Psoas muscle (tissue), 8 donors: ENCODE results near the gene RIN3. TPM values are rescaled to one million over a fixed set of nuclear protein-coding genes. Genes with fewer than 3 reads are reported as not detected.

Experiments used
- ATAC-seq, 4 donors: fragments of 200-7000 bp; cut with Tn5 transposase; one replicate each; pipeline ENCODE4 v1.9.1; 2020; ENCODE audit warnings: moderate library complexity in 3 of 4, mild to moderate bottlenecking in 2 of 4
- DNase-seq, 2 donors: peaks; one replicate each; pipeline ENCODE4 v3.0.0-alpha.2; 2020
- H3K27ac ChIP-seq: fragments of 200-600 bp; one replicate; pipeline ENCODE4 v1.8.0; 2022
- H3K27me3 ChIP-seq, 3 donors: fragments of 200-600 bp in 1 of 3; one replicate each; pipeline versions ENCODE4 v1.6.1 to v1.8.0; 2013 to 2022; ENCODE audit warnings: low read length in 2 of 3, mild to moderate bottlenecking in 2 of 3, moderate library complexity in 1 of 3; ENCODE audit not compliant: insufficient read depth in 3 of 3
- H3K36me3 ChIP-seq, 2 donors: fragments of 200-600 bp in 1 of 2; one replicate each; pipeline versions ENCODE4 v1.6.1 to v1.8.0; 2013 to 2022; ENCODE audit warnings: low read depth in 1 of 2, mild to moderate bottlenecking in 1 of 2, moderate library complexity in 1 of 2; ENCODE audit not compliant: insufficient read depth in 1 of 2
- H3K4me1 ChIP-seq: fragments of 200-600 bp; one replicate; pipeline ENCODE4 v1.8.0; 2022
- H3K4me3 ChIP-seq: fragments of 200-600 bp; one replicate; pipeline ENCODE4 v1.8.0; 2022; ENCODE audit warnings: mild to moderate bottlenecking
- H3K9me3 ChIP-seq: fragments of 200-600 bp; one replicate; pipeline ENCODE4 v1.8.0; 2022
- CTCF ChIP-seq: fragments of 200-600 bp; IDR thresholded peaks from one replicate; pipeline ENCODE4 v1.8.0; 2022; ENCODE audit warnings: antibody characterized with exemption
- WGBS, 3 donors: extraction: QIAGEN DNeasy Blood & Tissue Kit; methylation state at CpG; one replicate each; pipeline versions ENCODE4 v1.1.6 to v1.1.7; 2013; 5-methylcytosine and 5-hydroxymethylcytosine counted together
- intact Hi-C, 2 donors: fragments of 100-400 bp; cut with DNase I; formaldehyde crosslinking; loops; one replicate each; pipeline versions ENCODE4 v1.11.0 to v1.14.2; 2022
- polyA plus RNA-seq, 3 donors: library from polyadenylated mRNA; stranded (reverse); fragments of 200-250 nt; gene quantifications; one replicate each; pipeline ENCODE4 v1.2.3, GENCODE V29; 2013
- total RNA-seq, 4 donors: library from RNA; stranded (reverse); fragmentation: NEBNext Ultra II Directional in 2 of 4; extraction: Animal tissue kit (Norgen Biotek cat#: 25700) in 2 of 4; gene quantifications; one replicate each; pipeline versions ENCODE4 v1.2.1 to v1.2.4, GENCODE V29; 2021 to 2023
- donor health status: healthy with polysubstance abuse.
- donor health status: DM: no; HTN: no; CAD: no; lungs with moderate emphysema.
- donor health status: Bipolar disorder and iron deficiency.
- donor health status: healthy.
- donor health status: DM: yes; HTN: yes; CAD: no.
- donor health status: DM: no; HTN: no; CAD: no.
- donor health status: DM: no; HTN: no; CAD: no.
- donor health status: DM: yes; HTN: yes; CAD: no.

RIN3 gene
- total and polyA plus RNA-seq, 7 donors: 1.2 to 8.7 (median 3.8) TPM

GRCh38 chr14:92560106-92560865 lies 46.7 kb downstream of the RIN3 start:
- DNase-seq: no peak
- H3K36me3 ChIP-seq: no peaks in the 10 kb centered on the region
- intact Hi-C loops: no loop called here
- no peaks in the 10 kb centered on the region for H3K9me3 ChIP-seq
- no peak for TF ChIP-seq CTCF
- peaks cover 0 to 1% (median 0%) of the 10 kb centered on the region in 3 donors for H3K27me3 ChIP-seq
- no peak overlapping the region for H3K27ac ChIP-seq
- no peak overlapping the region for H3K4me3 ChIP-seq
- WGBS, 3 donors: 66 to 78% (median 66%) methylated on average over 15 of the region's 15 CpGs
- no peaks in the 10 kb centered on the region for H3K4me1 ChIP-seq
- no peak for ATAC-seq

- no peak for TF ChIP-seq CTCF
- H3K27me3 ChIP-seq: peaks cover 0 to 1% (median 0%) of the 10 kb centered on the region in 3 donors
- no peaks in the 10 kb centered on the region for H3K36me3 ChIP-seq
- intact Hi-C loops: no loop called here
- no peak overlapping the region for H3K4me3 ChIP-seq
- WGBS, 3 donors: 94 to 97% (median 96%) methylated on average over 6 of the region's 6 CpGs
- no peak overlapping the region for H3K27ac ChIP-seq
- ATAC-seq (no peak), DNase-seq (no peak)
- no peaks in the 10 kb centered on the region for H3K9me3 ChIP-seq
- H3K4me1 ChIP-seq: no peaks in the 10 kb centered on the region
Observed at GRCh38 chr14:92561906-92562479, 48.4 kb downstream of the RIN3 start.

GRCh38 chr14:92563359-92563758 lies 49.8 kb downstream of the RIN3 start:
- no peak overlapping the region for H3K27ac ChIP-seq
- DNase-seq: no peak
- intact Hi-C loops: no loop called here
- H3K4me3 ChIP-seq: no peak overlapping the region
- no peaks in the 10 kb centered on the region for H3K36me3 ChIP-seq
- no peak for ATAC-seq
- TF ChIP-seq CTCF: no peak
- no peaks in the 10 kb centered on the region for H3K9me3 ChIP-seq
- no peaks in the 10 kb centered on the region for H3K4me1 ChIP-seq
- WGBS, 3 donors: 46 to 80% (median 69%) methylated on average over 1 of the region's 1 CpG
- H3K27me3 ChIP-seq: peaks cover 0 to 1% (median 0%) of the 10 kb centered on the region in 3 donors

- no peak for ATAC-seq
- 47 to 72% (median 57%) methylated on average over 1 of the region's 1 CpG for WGBS, 3 donors
- H3K4me1 ChIP-seq: no peaks in the 10 kb centered on the region
- H3K36me3 ChIP-seq: no peaks in the 10 kb centered on the region
- no peaks in the 10 kb centered on the region for H3K9me3 ChIP-seq
- intact Hi-C loops: no loop called here
- no peak for DNase-seq
- H3K27ac ChIP-seq: no peak overlapping the region
- no peak for TF ChIP-seq CTCF
- peaks cover 0 to 1% (median 0%) of the 10 kb centered on the region in 3 donors for H3K27me3 ChIP-seq
- H3K4me3 ChIP-seq: no peak overlapping the region
Observed at GRCh38 chr14:92563765-92564285, 50.2 kb downstream of the RIN3 start.
